Dermis blood vessel endothelial cell (primary cell): ENCODE results near the gene F7. TPM values are rescaled to one million over a fixed set of nuclear protein-coding genes. Genes with fewer than 3 reads are reported as not detected.
"Not testable (repeated sequence)": the region's sequence is repeated elsewhere in the genome, so short reads cannot be mapped to it uniquely, and the experiment has no call there.

Source experiments
- DNase-seq: peaks from one replicate; pipeline ENCODE4 v3.0.0; 2010
- total RNA-seq: library from RNA; depleted of rRNA; stranded (reverse); fragments of >200 nt; gene quantifications from 2 replicates; pipeline ENCODE4 v1.2.3, GENCODE V29; 2014

The F7 gene
- total RNA-seq, 1 donor from 2014 or later: not detected

DNA sequence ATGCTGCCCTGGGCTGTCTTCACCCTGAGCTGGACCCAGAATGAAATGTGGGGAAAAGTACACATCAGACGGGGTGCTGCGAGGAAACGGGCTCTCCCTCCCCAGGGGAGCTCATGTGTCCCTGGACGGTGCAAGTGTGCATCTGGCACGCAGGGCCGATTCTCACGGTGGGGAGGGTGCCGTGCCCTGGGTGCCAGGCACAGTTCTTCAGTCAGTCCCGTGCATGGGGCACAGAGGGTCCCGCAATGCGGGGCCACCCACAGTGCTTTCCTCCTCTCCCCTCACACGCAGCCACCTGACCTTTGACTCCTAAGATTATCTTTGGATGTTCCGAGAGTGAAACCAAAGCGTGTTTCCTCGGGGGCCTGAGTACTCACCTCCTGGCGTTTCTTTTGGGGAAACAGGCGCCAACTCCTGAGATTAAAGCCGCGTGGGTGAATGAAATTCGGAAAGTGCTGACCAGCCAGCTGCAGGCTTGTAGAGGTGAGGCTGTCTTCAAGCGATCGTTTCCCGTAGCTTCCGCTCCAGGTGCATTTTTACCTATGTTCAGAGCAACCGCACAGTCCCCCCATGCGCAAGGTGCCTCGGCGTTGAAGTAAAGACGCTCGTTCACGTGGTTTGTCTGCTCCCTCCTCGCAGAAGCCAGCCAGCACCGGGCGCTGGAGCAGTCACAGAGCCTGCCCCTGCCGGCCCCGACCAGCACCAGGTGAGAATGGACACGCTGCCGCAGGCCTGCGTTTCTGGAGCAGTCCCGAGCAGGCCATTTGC, 17.5 kb upstream of the F7 start:
- no peak for DNase-seq

GRCh38 chr13:113088691-113089020, 16.9 kb upstream of the F7 start:
- no peak for DNase-seq

DNA sequence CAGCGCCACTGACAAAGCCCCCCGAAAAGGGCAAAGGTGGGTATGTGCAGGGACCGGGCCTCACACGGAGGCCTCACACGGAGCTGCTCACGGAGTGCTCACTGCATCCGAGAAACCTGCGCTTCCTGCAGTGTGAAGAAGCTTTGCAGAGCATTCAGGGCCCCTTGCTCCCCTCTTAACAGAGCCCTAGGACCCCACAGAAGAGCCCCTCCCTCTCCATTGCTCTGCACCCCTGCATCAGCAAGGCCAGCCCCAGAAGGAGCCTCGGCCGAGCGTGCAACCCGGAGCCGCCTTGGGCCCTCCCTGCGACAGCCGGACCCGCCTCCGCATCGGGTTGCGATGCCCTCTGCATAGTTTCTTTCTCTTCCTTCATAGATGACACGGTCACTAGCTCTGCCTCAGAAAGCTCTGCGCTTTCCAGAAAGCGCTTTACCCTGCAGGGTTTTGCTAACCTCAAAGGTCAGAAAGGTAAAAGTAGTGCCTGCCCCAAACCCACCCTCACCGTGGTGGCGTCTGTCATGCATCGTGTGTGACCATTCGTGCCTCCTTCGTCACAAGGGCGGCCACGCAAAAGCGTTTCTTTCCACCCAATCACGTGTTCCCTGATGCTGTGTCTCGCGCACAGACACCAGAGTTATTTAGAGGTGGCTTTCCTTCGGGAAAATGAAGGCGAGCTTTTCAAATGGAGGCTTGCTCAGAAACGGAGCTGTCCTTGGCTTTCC, 15.7 kb upstream of the F7 start:
- no peak for DNase-seq

GRCh38 chr13:113090415-113090770, 15.2 kb upstream of the F7 start:
- no peak for DNase-seq

- DNase-seq: no peak
Observed at GRCh38 chr13:113090806-113091205, 14.8 kb upstream of the F7 start.

GRCh38 chr13:113091211-113091771, 14.3 kb upstream of the F7 start:
- no peak for DNase-seq

DNA sequence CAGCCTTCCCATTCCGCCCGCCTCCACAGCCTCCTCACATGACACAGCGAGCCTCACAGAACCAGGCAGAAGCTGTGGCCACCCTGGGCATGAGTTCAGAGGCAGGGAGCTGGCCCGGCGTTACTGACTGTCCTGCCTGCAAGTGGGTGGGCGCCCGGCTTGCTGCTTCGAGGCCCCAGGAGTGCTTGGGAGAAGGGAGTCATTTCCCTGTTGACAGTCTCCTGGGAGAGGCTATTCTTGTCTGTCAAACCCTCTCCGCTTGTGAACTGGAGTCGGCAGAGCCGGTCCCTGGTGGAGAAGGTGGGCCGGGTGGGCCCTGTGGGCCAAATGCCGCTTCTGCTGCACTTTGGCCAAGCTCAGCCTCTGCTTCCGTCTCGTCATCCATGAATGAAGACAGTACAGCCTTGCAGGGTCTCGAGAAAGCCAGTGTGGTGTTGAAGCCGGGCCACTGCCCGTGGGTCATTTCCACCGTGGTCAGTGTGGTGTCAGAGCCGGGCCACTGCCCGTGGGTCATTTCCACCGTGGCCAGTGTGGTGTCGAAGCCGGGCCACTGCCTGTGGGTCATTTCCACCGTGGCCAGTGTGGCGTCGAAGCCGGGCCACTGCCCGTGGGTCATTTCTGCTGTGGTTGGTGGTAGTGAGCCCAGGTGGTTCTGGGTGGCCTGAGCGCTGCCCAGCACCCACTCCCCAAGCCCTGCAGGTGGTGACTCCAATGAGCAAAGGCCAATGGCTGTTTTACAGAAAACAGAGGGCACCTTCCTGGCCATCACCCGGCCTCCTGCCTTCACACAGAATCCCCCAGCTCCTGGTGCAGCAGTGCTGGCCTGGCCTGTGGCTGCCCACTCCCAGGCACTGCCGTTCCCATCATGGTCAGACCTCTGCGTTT, 13.5 kb upstream of the F7 start:
- no peak for DNase-seq

DNA sequence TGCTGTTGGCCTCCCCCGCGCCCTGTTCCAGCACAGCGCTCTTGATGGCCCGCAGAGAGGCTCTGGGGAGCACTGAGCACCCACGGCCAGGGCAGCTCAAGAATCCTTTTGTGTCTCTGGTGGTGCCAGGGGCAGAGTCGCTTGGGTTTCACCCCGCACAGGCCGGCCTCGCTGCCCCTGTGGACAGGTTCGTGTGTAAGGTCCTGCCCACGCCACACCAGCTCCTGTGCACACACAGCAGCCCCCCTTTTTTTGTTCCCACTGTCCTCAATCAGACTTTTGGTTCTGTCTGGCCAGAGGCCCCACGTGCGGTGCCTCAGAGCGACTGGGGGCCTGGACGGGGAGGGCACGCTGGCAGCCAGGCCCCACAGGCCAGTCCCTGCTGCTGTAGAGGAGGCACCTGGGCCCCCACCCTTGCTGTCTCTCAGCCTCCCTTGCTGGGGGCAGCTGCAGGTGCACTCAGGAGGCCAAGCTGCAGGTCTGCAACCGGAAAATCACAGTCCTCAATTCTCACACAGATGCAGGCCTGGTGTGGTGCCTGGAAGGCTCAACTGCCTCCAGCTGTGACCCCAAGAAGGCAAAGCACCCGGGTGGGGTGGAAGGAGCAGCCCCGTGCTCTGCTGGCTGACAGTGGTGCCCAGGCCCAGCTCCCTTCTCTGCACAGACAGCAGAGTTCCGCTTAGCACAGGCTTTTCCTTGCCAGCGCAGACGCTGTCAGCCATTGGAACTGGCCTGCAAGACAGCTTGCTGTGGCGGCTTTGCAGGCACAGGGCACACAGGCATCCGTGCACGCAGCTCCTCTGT, 12.6 kb upstream of the F7 start:
- DNase-seq: no peak

DNA sequence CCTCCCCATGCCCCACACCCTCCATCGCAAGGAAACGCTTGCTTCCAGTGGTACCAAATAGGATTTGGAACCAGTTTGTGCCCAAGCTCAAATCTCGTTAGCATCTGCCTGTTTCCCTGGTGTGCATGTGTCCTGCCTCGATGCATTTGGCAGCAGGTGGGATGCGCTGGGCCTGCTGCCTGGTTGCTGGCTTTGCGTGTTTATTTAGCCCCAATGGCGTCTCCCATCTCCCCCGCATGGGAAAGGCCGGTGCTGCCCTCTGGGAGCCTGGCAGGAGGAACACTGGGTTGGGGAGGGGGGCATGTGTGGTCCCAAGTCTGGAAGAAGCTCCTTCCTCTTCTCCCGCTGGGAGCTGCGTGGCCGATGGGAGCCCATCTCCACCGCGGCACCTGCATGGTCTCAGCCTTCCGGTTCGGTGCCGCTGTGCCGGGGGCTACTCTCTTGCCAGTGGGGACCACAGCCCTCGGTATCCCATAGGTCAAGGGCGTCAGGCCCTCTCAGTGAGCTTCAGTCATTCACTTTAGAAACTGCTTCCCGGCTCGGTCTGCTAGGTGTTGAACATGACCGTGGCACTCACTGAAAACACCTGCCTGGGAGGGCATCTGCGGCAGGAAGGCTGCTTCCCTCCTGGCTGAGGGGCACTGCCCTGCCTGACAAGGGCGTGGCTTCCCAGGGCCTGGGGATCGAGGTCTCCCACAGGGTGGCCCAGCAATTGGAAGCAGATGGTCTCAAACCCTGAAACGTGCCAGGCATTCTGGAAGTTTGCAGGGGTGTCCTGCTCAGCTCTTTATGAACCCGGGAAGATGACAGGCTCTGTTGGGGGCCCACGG, 11.8 kb upstream of the F7 start:
- no peak for DNase-seq

GRCh38 chr13:113094410-113094800, 11.2 kb upstream of the F7 start:
- no peak for DNase-seq

DNA sequence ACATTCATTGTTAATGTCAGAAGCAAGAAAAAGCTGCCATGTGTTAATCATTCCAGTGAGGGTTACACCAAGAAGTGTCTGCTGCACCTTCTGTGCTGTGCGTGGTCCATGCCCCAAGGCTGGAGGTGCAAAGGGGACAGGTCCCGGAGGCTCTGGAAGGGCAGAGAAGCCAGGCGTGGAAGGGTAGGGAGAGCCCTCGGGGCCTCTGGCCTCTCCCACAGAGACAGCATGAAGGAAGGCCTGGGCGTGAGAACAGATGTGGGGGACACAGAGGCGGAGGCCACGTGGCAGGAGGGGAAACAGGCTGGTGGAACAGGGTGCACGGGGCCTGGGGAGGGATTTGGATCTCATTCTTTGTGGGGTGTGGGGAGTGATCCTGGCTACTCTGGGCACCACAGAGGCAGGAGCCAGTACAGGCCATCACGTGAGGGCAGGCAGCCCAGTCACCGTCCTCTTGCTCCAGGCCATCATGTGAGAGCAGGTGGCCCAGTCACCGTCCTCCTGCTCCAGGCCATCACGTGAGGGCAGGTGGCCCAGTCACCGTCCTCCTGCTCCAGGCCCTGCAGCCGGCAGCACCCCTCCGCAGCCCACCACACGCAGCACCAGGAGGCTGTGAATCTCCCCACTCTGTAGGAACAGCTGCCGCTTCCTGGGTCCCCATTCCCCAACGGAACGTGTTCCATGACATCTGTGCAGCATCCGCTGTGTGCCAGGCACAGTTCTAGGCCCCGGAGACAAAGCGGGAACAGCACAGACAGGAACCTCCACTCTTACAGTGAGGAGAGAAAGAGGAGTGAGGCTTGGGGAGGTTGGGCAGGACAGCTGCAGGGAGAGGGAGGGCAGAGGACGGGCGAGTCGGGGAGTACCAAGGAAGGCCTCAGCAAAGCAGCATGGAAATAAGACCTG, 10.2 kb upstream of the F7 start:
- DNase-seq: no peak

DNA sequence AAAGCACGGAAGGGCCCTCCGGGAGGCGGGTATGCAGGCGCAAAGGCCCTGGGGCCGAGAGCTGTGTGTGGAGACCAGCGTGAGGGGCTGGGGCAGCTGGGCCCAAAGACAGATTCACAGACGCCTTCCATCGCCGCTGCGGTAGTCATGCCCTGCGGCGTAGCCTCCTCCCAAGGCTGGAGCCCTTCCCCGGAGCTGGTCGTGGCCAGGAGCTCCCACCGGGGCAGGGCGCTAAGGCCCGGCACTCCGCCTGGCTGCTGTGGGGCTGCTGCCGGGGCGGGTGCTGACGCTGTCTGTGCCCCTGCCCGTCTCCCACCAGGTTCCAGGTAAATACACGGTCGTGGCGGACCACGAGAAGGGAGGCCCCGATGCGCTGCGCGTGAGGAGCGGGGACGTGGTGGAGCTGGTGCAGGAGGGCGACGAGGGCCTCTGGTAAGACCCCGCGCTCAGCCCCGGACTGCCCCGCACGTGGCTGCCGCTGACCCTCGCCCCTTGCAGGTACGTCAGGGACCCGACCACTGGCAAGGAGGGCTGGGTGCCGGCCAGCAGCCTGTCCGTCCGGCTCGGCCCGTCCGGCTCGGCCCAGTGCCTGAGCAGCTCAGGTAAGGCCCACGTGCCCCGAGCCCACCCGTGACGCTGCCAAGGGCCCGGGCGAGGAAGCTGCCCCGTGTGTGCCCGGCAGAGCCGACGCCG, 9.4 kb upstream of the F7 start:
- DNase-seq: no peak

- no peak for DNase-seq
Observed at GRCh38 chr13:113096745-113097305, 8.8 kb upstream of the F7 start.

GRCh38 chr13:113097651-113098050, 7.9 kb upstream of the F7 start:
- no peak for DNase-seq

GRCh38 chr13:113098162-113098732, 7.3 kb upstream of the F7 start:
- no peak for DNase-seq

DNA sequence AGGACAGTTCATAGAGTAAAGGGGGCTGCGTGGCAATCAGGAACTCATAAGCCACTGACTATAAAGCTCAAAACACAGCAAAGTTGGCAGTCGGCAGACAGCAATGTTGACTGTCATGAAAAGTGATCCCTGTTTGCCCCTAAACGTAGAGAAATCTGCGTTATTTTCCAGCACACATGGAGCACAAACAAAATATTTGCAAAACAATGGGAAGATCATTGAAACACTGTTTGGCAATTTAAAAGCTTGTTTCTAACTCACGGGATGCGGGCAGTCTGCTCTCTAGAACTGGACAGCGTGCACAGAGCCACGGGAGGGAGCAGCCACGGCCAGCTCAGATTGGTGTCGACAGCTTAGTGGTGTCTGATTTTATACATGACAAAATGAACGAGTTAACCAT, 6.4 kb upstream of the F7 start:
- no peak for DNase-seq

DNA sequence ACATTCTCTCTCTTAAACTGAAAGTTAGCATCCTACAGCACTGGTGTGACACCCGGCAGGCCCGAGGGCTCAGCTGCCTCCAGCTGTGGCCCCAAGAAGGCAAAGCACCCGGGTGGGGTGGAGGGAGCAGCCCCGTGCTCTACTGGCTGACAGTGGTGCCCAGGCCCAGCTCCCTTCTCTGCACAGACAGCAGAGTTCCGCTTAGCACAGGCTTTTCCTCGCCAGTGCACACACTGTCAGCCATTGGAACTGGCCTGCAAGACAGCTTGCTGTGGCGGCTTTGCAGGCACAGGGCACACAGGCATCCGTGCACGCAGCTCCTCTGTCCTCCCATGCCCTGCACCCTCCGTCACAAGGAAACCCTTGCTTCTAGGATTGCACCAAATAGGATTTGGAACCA, 3.3 kb upstream of the F7 start:
- DNase-seq: not testable (repeated sequence)

DNA sequence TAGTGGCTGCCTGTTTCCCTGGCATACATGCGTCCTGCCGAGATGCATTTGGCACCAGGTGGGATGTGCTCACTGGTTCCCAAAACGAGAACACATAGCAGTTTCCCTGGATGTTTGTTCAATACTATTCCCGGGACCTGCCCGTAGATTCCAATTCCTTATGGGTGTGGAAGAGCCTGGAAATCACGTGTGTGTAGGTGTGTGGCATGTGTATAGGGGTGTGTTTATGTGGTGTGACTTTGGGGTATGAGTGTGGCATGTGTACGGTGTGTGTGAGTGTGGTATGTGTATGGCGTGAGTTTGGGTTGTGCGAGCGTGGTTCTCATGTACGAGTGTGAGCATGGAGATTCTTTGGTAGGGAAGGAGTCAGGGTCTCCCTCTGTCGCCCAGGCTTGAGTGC, 2.9 kb upstream of the F7 start:
- no peak for DNase-seq

- no peak for DNase-seq
Observed at GRCh38 chr13:113103646-113104045, 1.9 kb upstream of the F7 start.
